Liver (tissue), 9 donors: ENCODE measurements around the gene MAP6. TPM values are rescaled to one million over a fixed set of nuclear protein-coding genes. Genes with fewer than 3 reads are reported as not detected.

Experiments used
- DNase-seq: peaks from one replicate; pipeline ENCODE4 v3.0.0-alpha.2; 2017; ENCODE audit warnings: low spot score
- H3K27ac ChIP-seq, 2 donors: one replicate each; pipeline ENCODE4 v1.7.0; 2013; ENCODE audit warnings: inconsistent platforms in 2 of 2, low read length in 2 of 2, control low read depth in 1 of 2, low read depth in 1 of 2, mild to moderate bottlenecking in 1 of 2
- H3K27me3 ChIP-seq, 4 donors: one replicate each; pipeline versions ENCODE4 v1.6.1 to v1.7.0; 2013; ENCODE audit warnings: low read length in 3 of 4, inconsistent platforms in 1 of 4, mild to moderate bottlenecking in 1 of 4, moderate library complexity in 1 of 4; ENCODE audit not compliant: control insufficient read depth in 4 of 4, insufficient read depth in 4 of 4
- H3K36me3 ChIP-seq, 4 donors: one replicate each; pipeline versions ENCODE4 v1.6.1 to v1.7.0; 2013; ENCODE audit warnings: low read length in 3 of 4, mild to moderate bottlenecking in 3 of 4, low read depth in 1 of 4, moderate library complexity in 1 of 4; ENCODE audit not compliant: control insufficient read depth in 4 of 4, insufficient read depth in 3 of 4
- H3K4me1 ChIP-seq, 4 donors: one replicate each; pipeline versions ENCODE4 v1.6.1 to v1.7.0; 2013; ENCODE audit warnings: low read length in 3 of 4, mild to moderate bottlenecking in 3 of 4, moderate library complexity in 1 of 4; ENCODE audit not compliant: control insufficient read depth in 4 of 4, insufficient read depth in 4 of 4
- H3K4me3 ChIP-seq, 3 donors: one replicate each; pipeline versions ENCODE4 v1.6.1 to v1.7.0; 2013; ENCODE audit warnings: low read length in 3 of 3, control low read depth in 1 of 3, low read depth in 1 of 3, mild to moderate bottlenecking in 1 of 3
- H3K9ac ChIP-seq, 2 donors: one replicate each; pipeline ENCODE4 v1.7.0; 2013; ENCODE audit warnings: low read length in 2 of 2, mild to moderate bottlenecking in 2 of 2, moderate library complexity in 2 of 2, control low read depth in 1 of 2, low read depth in 1 of 2
- H3K9me3 ChIP-seq, 4 donors: one replicate each; pipeline versions ENCODE4 v1.6.1 to v1.7.0; 2013; ENCODE audit warnings: low read length in 3 of 4; ENCODE audit not compliant: control insufficient read depth in 4 of 4
- FOXA1 ChIP-seq: IDR thresholded peaks from 2 replicates; pipeline ENCODE4 v1.6.1; 2016; ENCODE audit warnings: antibody characterized with exemption
- FOXA2 ChIP-seq: IDR thresholded peaks from 2 replicates; pipeline ENCODE4 v1.6.1; 2016; ENCODE audit warnings: antibody characterized with exemption
- GABPA ChIP-seq, 2 donors: IDR thresholded peaks in 1 of 2; conservative IDR thresholded peaks in 1 of 2; 2 replicates each; pipeline ENCODE4 v1.6.1; 2016; ENCODE audit warnings: antibody characterized with exemption in 2 of 2, mild to moderate bottlenecking in 1 of 2, moderate library complexity in 1 of 2
- HNF4A ChIP-seq, 2 donors: conservative IDR thresholded peaks; 2 replicates each; pipeline ENCODE4 v1.6.1; 2016; ENCODE audit warnings: antibody characterized with exemption in 2 of 2, mild to moderate bottlenecking in 2 of 2
- HNF4G ChIP-seq: IDR thresholded peaks from 2 replicates; pipeline ENCODE4 v1.6.1; 2016; ENCODE audit warnings: antibody characterized with exemption
- NR2F2 ChIP-seq: IDR thresholded peaks from 2 replicates; pipeline ENCODE4 v1.6.1; 2016; ENCODE audit warnings: antibody characterized with exemption
- RAD21 ChIP-seq, 2 donors: IDR thresholded peaks; 2 replicates each; pipeline ENCODE4 v1.6.1; 2016; ENCODE audit warnings: antibody characterized with exemption in 2 of 2, mild to moderate bottlenecking in 2 of 2
- RXRA ChIP-seq, 2 donors: IDR thresholded peaks; 2 replicates each; pipeline ENCODE4 v1.6.1; 2017 to 2018; ENCODE audit warnings: antibody characterized with exemption in 2 of 2, mild to moderate bottlenecking in 1 of 2
- SP1 ChIP-seq: IDR thresholded peaks from 2 replicates; pipeline ENCODE4 v1.6.1; 2018; ENCODE audit warnings: antibody characterized with exemption, mild to moderate bottlenecking
- TAF1 ChIP-seq: conservative IDR thresholded peaks from 2 replicates; pipeline ENCODE4 v1.6.1; 2016; ENCODE audit warnings: antibody characterized with exemption, mild to moderate bottlenecking
- YY1 ChIP-seq: IDR thresholded peaks from 2 replicates; pipeline ENCODE4 v1.6.1; 2016; ENCODE audit warnings: antibody characterized with exemption, mild to moderate bottlenecking
- WGBS: extraction: QIAGEN DNeasy Blood & Tissue Kit; methylation state at CpG from one replicate; pipeline ENCODE4 v1.1.7; 2013; 5-methylcytosine and 5-hydroxymethylcytosine counted together
- polyA plus RNA-seq, 2 donors: library from polyadenylated mRNA; stranded (reverse) in 1 of 2; unstranded in 1 of 2; fragments of 200-250 nt in 1 of 2; fragments of >200 nt in 1 of 2; fragmentation: Nextera tagmentation in 1 of 2; extraction: Ambion mirVana in 1 of 2; gene quantifications; one replicate each; pipeline versions ENCODE4 v1.2.1 to v1.2.3, GENCODE V29; 2013 to 2015
- total RNA-seq, 2 donors: library from RNA; depleted of rRNA; stranded (reverse); fragments of >200 nt; gene quantifications; one replicate each; pipeline ENCODE4 v1.2.3, GENCODE V29; 2014
- TF ChIP-seq, protein P1 (sequence below): IDR thresholded peaks from 2 replicates; pipeline ENCODE4 v1.6.1; 2016; ENCODE audit warnings: antibody characterized with exemption
- TF ChIP-seq, protein P2 (sequence below): IDR thresholded peaks from 2 replicates; pipeline ENCODE4 v1.6.1; 2016; ENCODE audit warnings: antibody characterized with exemption
- TF ChIP-seq, protein P3 (sequence below): fragments of 150-350 bp; IDR thresholded peaks from 2 replicates; pipeline ENCODE4 v1.5.1; 2017; ENCODE audit warnings: improper control_type of control experiment, low read depth, low read length; ENCODE audit not compliant: missing input control
- TF ChIP-seq, protein P4 (sequence below): IDR thresholded peaks from 2 replicates; pipeline ENCODE4 v1.6.1; 2016; ENCODE audit warnings: antibody characterized with exemption, mild to moderate bottlenecking
- donor health status: healthy.
- donor health status: healthy.
- donor health status: healthy.
- donor health status: healthy.
- donor health status: healthy.

Gene MAP6
- total and polyA plus RNA-seq, 4 donors: 0.22 to 0.36 (median 0.24) TPM

DNA sequence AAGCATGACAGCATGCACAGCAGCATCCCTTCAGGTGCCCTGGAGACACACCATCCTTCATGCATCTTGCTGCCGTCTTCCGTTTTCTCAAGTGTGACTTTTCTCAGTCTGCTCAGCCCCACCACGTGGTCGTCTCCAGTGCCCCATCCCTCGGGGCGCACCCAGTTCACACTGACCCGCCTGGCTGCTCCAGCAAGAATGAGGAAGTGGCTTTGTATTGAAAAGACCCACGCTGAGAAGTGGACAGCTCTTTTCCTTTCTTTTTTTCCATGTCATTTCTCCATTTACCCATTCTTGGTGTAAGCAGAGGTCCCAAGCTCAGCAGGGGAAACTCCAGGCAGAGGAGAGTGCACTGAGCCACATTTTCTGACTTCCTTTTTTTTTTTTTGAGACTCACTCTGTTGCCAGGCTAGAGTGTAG is 92.3 kb downstream of the MAP6 start (continued):
- no peak for TF ChIP-seq HNF4G

DNA sequence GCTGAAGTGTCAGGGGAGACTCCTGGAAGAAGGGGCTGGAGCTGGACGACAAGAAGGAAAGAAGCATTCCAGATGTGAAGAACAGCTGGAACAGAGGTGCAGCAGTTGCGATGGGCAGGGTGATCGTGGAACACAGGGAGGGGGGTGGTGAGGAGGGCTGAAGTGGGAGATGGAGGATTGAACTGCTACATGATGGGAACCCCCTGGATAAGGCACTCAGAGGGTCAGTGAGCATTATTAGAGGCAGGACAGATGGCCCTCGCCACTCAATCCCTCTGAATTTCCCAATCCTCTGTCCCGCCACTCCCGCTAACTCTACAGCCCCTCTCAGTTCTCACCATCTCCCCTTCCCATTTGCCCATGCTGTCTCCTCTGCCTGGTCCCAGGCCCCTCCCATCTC is 92.8 kb downstream of the MAP6 start:
- TF ChIP-seq, protein P1, sequence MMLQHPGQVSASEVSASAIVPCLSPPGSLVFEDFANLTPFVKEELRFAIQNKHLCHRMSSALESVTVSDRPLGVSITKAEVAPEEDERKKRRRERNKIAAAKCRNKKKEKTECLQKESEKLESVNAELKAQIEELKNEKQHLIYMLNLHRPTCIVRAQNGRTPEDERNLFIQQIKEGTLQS: no peak
- no peak for TF ChIP-seq NR2F2
- no peak for TF ChIP-seq HNF4G
- no peak for TF ChIP-seq FOXA1
- no peak for TF ChIP-seq YY1
- TF ChIP-seq GABPA (IDR thresholded peaks at IDR 0.05 in 1 of 2, conservative IDR thresholded peaks at IDR 0.05 in 1 of 2): no peak
- TF ChIP-seq, protein P2, sequence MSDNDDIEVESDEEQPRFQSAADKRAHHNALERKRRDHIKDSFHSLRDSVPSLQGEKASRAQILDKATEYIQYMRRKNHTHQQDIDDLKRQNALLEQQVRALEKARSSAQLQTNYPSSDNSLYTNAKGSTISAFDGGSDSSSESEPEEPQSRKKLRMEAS: no peak
- no peak for TF ChIP-seq FOXA2
- TF ChIP-seq TAF1: no peak
- H3K9me3 ChIP-seq: no peaks in the 10 kb centered on the region
- H3K4me3 ChIP-seq: no peak overlapping the region
- DNase-seq: no peak
- H3K9ac ChIP-seq: no peak overlapping the region
- H3K4me1 ChIP-seq: no peaks in the 10 kb centered on the region
- H3K36me3 ChIP-seq: peaks cover 11 to 26% (median 11%) of the 10 kb centered on the region in 4 donors
- 91% methylated on average over 6 of the region's 6 CpGs for WGBS
- H3K27ac ChIP-seq: no peak overlapping the region
- no peaks in the 10 kb centered on the region for H3K27me3 ChIP-seq

DNA sequence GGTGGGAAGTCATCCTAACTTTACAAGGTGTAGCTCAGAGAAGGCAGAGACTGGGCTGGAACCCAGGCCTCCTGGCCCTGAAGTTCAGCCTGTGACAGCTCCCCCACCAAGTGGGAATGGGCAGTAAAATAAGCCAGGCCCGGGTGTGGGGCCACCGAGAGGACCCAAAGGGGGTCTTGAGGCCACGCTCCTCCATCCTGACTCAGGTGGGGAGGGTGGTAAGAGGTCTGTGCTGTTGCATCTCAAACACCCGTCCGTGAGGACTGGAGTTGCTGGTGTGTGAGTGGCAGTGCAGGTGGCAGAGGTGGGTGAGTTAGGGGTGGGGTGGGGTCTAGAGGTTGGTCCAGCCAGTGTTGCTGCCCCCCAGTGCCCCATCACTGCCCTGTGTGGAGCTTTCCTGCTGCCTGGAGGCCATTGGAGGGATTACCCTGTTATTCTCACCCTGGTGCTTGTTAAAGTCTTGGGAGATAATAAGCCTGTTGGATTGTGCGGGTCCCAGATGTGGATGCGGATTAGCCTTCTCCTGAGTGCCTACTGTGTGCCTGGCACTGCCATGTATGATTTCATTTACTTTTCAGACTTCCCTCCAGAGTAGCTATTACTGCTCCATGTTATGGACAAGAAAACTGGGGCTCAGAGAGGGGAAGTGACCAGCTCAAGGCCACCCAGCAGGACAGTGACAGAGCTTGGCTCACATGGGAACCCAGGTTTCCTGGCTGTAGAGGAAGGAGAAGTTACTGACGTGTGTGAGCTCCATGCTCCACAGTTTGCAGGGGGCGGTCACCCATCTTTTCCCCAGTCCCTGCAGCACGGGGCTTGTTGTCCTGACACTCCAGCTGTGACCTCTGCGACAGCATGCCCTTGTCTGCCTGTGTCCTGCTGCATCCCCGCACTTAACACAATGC is 93.9 kb downstream of the MAP6 start:
- H3K27ac ChIP-seq: no peak overlapping the region
- no peak overlapping the region for H3K9ac ChIP-seq
- no peaks in the 10 kb centered on the region for H3K27me3 ChIP-seq
- H3K4me1 ChIP-seq: no peaks in the 10 kb centered on the region
- 75% methylated on average over 12 of the region's 12 CpGs for WGBS
- no peak for DNase-seq
- peak in 1 of 2 donors; percentile 57 for TF ChIP-seq RAD21 (IDR thresholded peaks at IDR 0.05)
- TF ChIP-seq, protein P1: no peak
- no peak overlapping the region for H3K4me3 ChIP-seq
- no peaks in the 10 kb centered on the region for H3K9me3 ChIP-seq
- peaks cover 14 to 37% (median 19%) of the 10 kb centered on the region in 4 donors for H3K36me3 ChIP-seq

DNA sequence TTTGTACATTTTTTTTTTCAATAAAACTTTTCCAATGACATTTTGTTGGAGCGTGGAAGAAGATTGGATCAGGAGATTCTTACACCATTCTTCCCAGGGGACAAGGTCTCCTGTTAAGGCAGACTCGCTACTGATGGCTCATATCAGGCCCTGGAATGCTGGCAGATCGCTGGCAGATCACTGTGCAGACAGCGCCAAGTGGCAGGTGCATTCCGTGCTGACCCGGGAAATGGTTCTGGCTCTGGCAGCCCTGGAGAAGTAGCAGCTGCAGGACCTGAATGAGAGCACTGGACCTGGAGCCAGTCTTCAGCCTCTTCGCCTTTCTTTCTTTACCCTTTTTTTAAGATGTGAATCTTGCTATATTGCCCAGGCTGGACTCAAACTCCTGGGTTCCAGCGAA is 96.1 kb downstream of the MAP6 start:
- Histone ChIP-seq H3K4me1 (no peaks in the 10 kb centered on the region), H3K9ac (no peak overlapping the region), H3K9me3 (no peaks in the 10 kb centered on the region), H3K27ac (no peak overlapping the region), H3K4me3 (no peak overlapping the region), H3K27me3 (no peaks in the 10 kb centered on the region), H3K36me3 (peaks cover 25 to 57% (median 35%) of the 10 kb centered on the region in 4 donors)
- 84% methylated on average over 8 of the region's 8 CpGs for WGBS
- TF ChIP-seq NR2F2: no peak
- TF ChIP-seq, protein P3, sequence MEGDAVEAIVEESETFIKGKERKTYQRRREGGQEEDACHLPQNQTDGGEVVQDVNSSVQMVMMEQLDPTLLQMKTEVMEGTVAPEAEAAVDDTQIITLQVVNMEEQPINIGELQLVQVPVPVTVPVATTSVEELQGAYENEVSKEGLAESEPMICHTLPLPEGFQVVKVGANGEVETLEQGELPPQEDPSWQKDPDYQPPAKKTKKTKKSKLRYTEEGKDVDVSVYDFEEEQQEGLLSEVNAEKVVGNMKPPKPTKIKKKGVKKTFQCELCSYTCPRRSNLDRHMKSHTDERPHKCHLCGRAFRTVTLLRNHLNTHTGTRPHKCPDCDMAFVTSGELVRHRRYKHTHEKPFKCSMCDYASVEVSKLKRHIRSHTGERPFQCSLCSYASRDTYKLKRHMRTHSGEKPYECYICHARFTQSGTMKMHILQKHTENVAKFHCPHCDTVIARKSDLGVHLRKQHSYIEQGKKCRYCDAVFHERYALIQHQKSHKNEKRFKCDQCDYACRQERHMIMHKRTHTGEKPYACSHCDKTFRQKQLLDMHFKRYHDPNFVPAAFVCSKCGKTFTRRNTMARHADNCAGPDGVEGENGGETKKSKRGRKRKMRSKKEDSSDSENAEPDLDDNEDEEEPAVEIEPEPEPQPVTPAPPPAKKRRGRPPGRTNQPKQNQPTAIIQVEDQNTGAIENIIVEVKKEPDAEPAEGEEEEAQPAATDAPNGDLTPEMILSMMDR: no peak
- no peak for TF ChIP-seq RXRA (IDR thresholded peaks at IDR 0.05)
- TF ChIP-seq FOXA1: no peak
- TF ChIP-seq, protein P4, sequence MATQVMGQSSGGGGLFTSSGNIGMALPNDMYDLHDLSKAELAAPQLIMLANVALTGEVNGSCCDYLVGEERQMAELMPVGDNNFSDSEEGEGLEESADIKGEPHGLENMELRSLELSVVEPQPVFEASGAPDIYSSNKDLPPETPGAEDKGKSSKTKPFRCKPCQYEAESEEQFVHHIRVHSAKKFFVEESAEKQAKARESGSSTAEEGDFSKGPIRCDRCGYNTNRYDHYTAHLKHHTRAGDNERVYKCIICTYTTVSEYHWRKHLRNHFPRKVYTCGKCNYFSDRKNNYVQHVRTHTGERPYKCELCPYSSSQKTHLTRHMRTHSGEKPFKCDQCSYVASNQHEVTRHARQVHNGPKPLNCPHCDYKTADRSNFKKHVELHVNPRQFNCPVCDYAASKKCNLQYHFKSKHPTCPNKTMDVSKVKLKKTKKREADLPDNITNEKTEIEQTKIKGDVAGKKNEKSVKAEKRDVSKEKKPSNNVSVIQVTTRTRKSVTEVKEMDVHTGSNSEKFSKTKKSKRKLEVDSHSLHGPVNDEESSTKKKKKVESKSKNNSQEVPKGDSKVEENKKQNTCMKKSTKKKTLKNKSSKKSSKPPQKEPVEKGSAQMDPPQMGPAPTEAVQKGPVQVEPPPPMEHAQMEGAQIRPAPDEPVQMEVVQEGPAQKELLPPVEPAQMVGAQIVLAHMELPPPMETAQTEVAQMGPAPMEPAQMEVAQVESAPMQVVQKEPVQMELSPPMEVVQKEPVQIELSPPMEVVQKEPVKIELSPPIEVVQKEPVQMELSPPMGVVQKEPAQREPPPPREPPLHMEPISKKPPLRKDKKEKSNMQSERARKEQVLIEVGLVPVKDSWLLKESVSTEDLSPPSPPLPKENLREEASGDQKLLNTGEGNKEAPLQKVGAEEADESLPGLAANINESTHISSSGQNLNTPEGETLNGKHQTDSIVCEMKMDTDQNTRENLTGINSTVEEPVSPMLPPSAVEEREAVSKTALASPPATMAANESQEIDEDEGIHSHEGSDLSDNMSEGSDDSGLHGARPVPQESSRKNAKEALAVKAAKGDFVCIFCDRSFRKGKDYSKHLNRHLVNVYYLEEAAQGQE: no peak
- no peak for TF ChIP-seq HNF4A (conservative IDR thresholded peaks at IDR 0.05)
- no peak for TF ChIP-seq SP1
- TF ChIP-seq, protein P1: no peak
- TF ChIP-seq RAD21 (IDR thresholded peaks at IDR 0.05): no peak
- DNase-seq: no peak
